Esophagus squamous epithelium (tissue), 5 donors: ENCODE data around the gene SLC51B. TPM values are rescaled to one million over a fixed set of nuclear protein-coding genes. Genes with fewer than 3 reads are reported as not detected.
"Not testable (repeated sequence)": the region's sequence is repeated elsewhere in the genome, so short reads cannot be mapped to it uniquely, and the experiment has no call there.

Source experiments
- DNase-seq: peaks from one replicate; lab custom pipeline; 2025; lab: John Stamatoyannopoulos, UW
- H3K27ac ChIP-seq, 4 donors: fragments of 200-600 bp; sonication (generic); one replicate each; pipeline ENCODE4 v1.5.1; 2016 to 2019; ENCODE audit warnings: mild to moderate bottlenecking in 1 of 4
- H3K27me3 ChIP-seq, 4 donors: fragments of 200-600 bp; sonication (generic); 1 replicate in 3 of 4; 2 replicates in 1 of 4; pipeline versions ENCODE4 v1.5.1 to v1.6.0; 2017 to 2021; ENCODE audit warnings: antibody characterized with exemption in 1 of 4
- H3K36me3 ChIP-seq, 3 donors: fragments of 200-600 bp; sonication (generic); one replicate each; pipeline ENCODE4 v1.5.1; 2016 to 2019
- H3K4me1 ChIP-seq, 3 donors: fragments of 200-600 bp; sonication (generic); one replicate each; pipeline ENCODE4 v1.5.1; 2017 to 2019
- H3K4me3 ChIP-seq, 4 donors: fragments of 200-600 bp; sonication (generic); 1 replicate in 3 of 4; 2 replicates in 1 of 4; pipeline ENCODE4 v1.5.1; 2016 to 2019; ENCODE audit warnings: mild to moderate bottlenecking in 2 of 4, moderate library complexity in 1 of 4
- H3K9me3 ChIP-seq, 3 donors: fragments of 200-600 bp; sonication (generic); one replicate each; pipeline ENCODE4 v1.5.1; 2016 to 2019
- POLR2A ChIP-seq, 4 donors: fragments of 450-650 bp; IDR thresholded peaks; one replicate each; pipeline ENCODE4 v1.6.1; 2017; ENCODE audit warnings: antibody characterized with exemption in 4 of 4, mild to moderate bottlenecking in 4 of 4, moderate library complexity in 3 of 4
- WGBS, 2 donors: methylation state at CpG; one replicate each; pipeline ENCODE4 v1.1.5; 2018; 5-methylcytosine and 5-hydroxymethylcytosine counted together
- intact Hi-C: fragments of 100-400 bp; cut with DNase I; formaldehyde crosslinking; loops from one replicate; pipeline ENCODE4 v1.15.0; 2022
- total RNA-seq, 4 donors: library from RNA; depleted of rRNA; stranded (reverse); fragments of >200 nt; gene quantifications; one replicate each; pipeline ENCODE4 v1.1.0, GENCODE V29; 2016
- TF ChIP-seq, protein P1 (sequence below), 6 experiments: fragments of 450-650 bp in 4 of 6; fragments of 200-600 bp in 2 of 6; sonication (generic) in 2 of 6; IDR thresholded peaks; one replicate each; pipeline ENCODE4 v1.5.1; 2016 to 2019; ENCODE audit warnings: antibody characterized with exemption in 6 of 6, mild to moderate bottlenecking in 4 of 6, moderate library complexity in 4 of 6
- donor health status: DM: yes; HTN: yes; CAD: no.

SLC51B gene
- total RNA-seq, 4 donors from 2014 or later, result not detected

DNA sequence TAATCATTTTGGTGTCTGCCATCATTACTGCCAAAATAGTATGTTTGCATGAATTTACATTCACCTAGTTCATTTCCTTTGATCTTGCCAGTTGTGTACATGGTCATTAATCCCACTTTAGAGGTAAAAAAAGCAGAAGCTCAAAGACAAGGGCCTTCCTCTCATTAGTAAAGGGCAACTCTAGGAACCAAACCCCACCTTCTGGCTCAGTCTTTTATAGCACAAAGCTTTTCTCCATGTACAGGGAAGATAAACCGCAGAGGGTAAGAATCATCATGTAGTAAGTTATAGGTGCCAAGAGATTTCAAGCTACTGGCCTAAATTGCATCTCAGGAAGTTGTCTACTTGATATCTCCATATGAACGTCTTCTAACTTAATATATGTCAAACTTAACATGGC is 36.2 kb upstream of the SLC51B start:
- no peak for TF ChIP-seq POLR2A (IDR thresholded peaks at IDR 0.05)
- TF ChIP-seq, protein P1, sequence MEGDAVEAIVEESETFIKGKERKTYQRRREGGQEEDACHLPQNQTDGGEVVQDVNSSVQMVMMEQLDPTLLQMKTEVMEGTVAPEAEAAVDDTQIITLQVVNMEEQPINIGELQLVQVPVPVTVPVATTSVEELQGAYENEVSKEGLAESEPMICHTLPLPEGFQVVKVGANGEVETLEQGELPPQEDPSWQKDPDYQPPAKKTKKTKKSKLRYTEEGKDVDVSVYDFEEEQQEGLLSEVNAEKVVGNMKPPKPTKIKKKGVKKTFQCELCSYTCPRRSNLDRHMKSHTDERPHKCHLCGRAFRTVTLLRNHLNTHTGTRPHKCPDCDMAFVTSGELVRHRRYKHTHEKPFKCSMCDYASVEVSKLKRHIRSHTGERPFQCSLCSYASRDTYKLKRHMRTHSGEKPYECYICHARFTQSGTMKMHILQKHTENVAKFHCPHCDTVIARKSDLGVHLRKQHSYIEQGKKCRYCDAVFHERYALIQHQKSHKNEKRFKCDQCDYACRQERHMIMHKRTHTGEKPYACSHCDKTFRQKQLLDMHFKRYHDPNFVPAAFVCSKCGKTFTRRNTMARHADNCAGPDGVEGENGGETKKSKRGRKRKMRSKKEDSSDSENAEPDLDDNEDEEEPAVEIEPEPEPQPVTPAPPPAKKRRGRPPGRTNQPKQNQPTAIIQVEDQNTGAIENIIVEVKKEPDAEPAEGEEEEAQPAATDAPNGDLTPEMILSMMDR (IDR thresholded peaks at IDR 0.05), result no peak
- Histone ChIP-seq H3K9me3 (peaks cover 0 to 6% (median 0%) of the 10 kb centered on the region in 3 donors), H3K36me3 (peaks cover 7 to 73% (median 8%) of the 10 kb centered on the region in 3 donors), H3K27me3 (no peaks in the 10 kb centered on the region), H3K4me3 (no peak overlapping the region), H3K4me1 (no peaks in the 10 kb centered on the region), H3K27ac (no peak overlapping the region)
- intact Hi-C loops, result no loop called here
- no peak for DNase-seq
- 78 to 82% methylated on average over 2 of the region's 2 CpGs for WGBS, 2 donors

DNA sequence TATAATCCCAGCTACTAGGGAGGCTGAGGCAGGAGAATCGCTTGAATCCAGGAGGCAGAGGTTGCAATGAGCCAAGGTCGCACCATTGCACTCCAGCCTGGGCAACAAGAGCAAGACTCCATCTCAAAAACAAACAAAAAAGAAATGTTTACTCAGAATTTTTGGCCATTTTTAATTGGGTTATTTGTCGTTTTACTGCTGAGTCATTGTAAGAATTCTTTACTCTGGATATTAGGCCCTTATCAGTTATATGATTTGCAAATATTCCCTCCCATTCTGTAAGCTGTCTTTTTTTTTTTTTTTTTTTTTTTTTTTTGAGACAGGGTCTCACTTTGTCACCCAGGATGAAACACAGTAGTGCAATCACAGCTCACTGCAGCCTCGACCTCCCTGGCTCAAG is 34.0 kb upstream of the SLC51B start:
- H3K36me3 ChIP-seq, result peaks cover 10 to 73% (median 15%) of the 10 kb centered on the region in 3 donors
- DNase-seq, H3K4me1 ChIP-seq, H3K4me3 ChIP-seq, H3K27me3 ChIP-seq, H3K9me3 ChIP-seq, intact Hi-C loops, H3K27ac ChIP-seq: not testable (repeated sequence)
- WGBS, 2 donors, result 72 to 83% methylated on average over 4 of the region's 4 CpGs

DNA sequence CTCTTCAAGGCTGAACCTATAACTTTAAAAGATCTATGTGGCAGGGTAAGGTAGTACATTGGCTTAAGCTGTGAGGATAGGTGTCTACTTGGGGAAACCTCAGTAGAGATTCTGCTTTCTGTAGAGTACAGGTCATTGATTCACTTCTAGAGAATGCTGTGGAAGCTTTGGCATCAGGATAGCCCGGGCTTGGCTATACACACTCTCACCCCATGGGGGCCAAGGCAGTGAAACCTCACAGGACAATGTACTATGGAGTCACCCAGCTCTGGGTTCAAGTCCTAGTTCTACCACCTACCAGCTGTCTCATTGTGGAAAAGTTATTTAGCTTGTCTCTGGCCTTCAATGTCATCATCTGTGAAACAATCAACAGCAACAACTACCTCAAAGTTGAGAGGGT is 24.8 kb upstream of the SLC51B start:
- H3K4me1 ChIP-seq, result no peaks in the 10 kb centered on the region
- no peaks in the 10 kb centered on the region for H3K27me3 ChIP-seq
- DNase-seq, result no peak
- no peaks in the 10 kb centered on the region for H3K9me3 ChIP-seq
- H3K27ac ChIP-seq, result no peak overlapping the region
- H3K4me3 ChIP-seq, result no peak overlapping the region
- intact Hi-C loops, result no loop called here
- peaks cover 0 to 97% (median 3%) of the 10 kb centered on the region in 3 donors for H3K36me3 ChIP-seq
- TF ChIP-seq, protein P1 (IDR thresholded peaks at IDR 0.05), result no peak
- TF ChIP-seq POLR2A (IDR thresholded peaks at IDR 0.05), result no peak
- WGBS, 2 donors, result 56 to 100% methylated on average over 1 of the region's 1 CpG

DNA sequence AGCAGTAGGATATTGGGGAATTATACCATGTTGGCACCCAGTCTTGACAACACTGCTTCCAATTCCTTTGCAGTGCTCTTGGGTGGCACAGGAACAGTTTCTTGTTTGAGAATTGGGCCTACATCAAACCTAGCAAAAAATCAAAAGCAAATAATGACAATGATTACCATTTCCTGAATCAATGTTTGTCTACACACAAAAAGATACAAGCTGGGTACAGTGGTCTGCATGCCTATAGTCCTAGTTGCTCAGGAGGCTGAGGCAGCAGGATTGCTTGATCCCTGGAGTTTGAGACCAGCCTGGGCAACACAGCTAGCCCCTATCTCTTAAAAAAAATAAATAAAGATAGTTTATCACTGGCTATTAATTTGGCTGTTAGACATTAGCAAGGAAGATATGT is 23.7 kb upstream of the SLC51B start:
- intact Hi-C loops, result no loop called here
- H3K27me3 ChIP-seq, result no peaks in the 10 kb centered on the region
- no peak overlapping the region for H3K4me3 ChIP-seq
- no peak for DNase-seq
- H3K9me3 ChIP-seq, result no peaks in the 10 kb centered on the region
- TF ChIP-seq POLR2A (IDR thresholded peaks at IDR 0.05), result no peak
- TF ChIP-seq, protein P1 (IDR thresholded peaks at IDR 0.05), result no peak
- H3K36me3 ChIP-seq, result peaks cover 0 to 97% (median 3%) of the 10 kb centered on the region in 3 donors
- H3K27ac ChIP-seq, result no peak overlapping the region
- H3K4me1 ChIP-seq, result no peaks in the 10 kb centered on the region

DNA sequence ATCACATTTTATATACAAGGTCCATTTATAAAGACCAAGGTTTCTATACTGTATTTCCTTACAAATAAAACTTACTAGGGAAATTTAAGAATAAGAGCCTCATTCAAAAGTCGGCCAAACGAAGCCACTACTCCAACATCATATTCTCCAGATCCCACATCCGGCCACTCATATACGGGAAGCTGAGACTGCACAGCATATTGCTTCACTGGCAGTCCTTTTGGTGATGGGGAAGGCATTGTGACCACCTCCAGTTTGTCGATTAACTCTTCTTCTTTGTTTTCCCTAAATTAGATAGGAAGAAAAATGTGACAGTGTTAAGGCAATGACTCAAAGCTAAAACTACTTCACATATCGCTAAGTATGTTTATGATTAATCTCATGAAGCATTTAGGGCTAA is 18.4 kb upstream of the SLC51B start:
- intact Hi-C loops, result no loop called here
- DNase-seq, result no peak
- WGBS, 2 donors, result 86 to 88% methylated on average over 6 of the region's 6 CpGs
- H3K36me3 ChIP-seq, result peaks cover 0 to 48% (median 6%) of the 10 kb centered on the region in 3 donors
- TF ChIP-seq POLR2A (IDR thresholded peaks at IDR 0.05), result no peak
- TF ChIP-seq, protein P1 (IDR thresholded peaks at IDR 0.05), result no peak
- no peaks in the 10 kb centered on the region for H3K9me3 ChIP-seq
- H3K4me3 ChIP-seq, result no peak overlapping the region
- H3K4me1 ChIP-seq, result peaks cover 8 to 30% (median 10%) of the 10 kb centered on the region in 3 donors
- no peaks in the 10 kb centered on the region for H3K27me3 ChIP-seq
- no peak overlapping the region for H3K27ac ChIP-seq

DNA sequence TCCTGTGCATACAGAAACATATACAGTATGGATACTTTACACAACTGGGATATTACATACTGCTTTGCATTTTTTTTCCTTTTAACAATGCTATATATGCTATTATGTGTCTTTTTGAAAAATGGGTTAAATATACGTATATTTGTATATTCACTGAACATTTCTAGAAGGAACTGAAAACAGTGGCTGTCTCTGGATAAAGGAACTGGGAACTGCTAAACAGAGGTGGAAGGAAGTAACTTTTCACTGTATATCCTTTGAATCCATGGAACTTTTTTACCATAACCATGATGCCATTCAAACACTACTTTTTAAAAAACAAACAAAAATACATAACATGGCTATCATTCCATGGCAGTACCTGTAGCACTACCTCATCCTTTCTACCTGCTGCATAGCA is 17.6 kb upstream of the SLC51B start:
- Histone ChIP-seq H3K4me1 (peaks cover 8 to 30% (median 10%) of the 10 kb centered on the region in 3 donors), H3K36me3 (peaks cover 0 to 40% (median 6%) of the 10 kb centered on the region in 3 donors), H3K27ac (no peak overlapping the region), H3K27me3 (no peaks in the 10 kb centered on the region), H3K9me3 (no peaks in the 10 kb centered on the region), H3K4me3 (peak overlapping the region in 1 of 4 donors; percentile 87)
- no peak for TF ChIP-seq POLR2A (IDR thresholded peaks at IDR 0.05)
- TF ChIP-seq, protein P1 (IDR thresholded peaks at IDR 0.05), result no peak
- WGBS, 2 donors, result 52 to 65% methylated on average over 1 of the region's 1 CpG
- DNase-seq, result no peak
- intact Hi-C loops, result no loop called here
